Urinary bladder (tissue), 4 donors: ENCODE results near the gene PARD3. TPM values are rescaled to one million over a fixed set of nuclear protein-coding genes. Genes with fewer than 3 reads are reported as not detected.

Experiments
- DNase-seq: peaks from one replicate; pipeline ENCODE4 v3.0.0-alpha.2; 2015; ENCODE audit errors: extremely low spot score
- H3K27ac ChIP-seq: one replicate; pipeline ENCODE4 v1.5.1; 2013; ENCODE audit warnings: low read depth, mild to moderate bottlenecking, moderate library complexity
- H3K36me3 ChIP-seq: one replicate; pipeline ENCODE4 v1.6.1; 2013; ENCODE audit warnings: mild to moderate bottlenecking, moderate library complexity; ENCODE audit not compliant: insufficient read depth
- H3K4me1 ChIP-seq: one replicate; pipeline ENCODE4 v1.6.1; 2013; ENCODE audit warnings: mild to moderate bottlenecking, moderate library complexity; ENCODE audit not compliant: insufficient read depth
- H3K4me3 ChIP-seq: one replicate; pipeline ENCODE4 v1.5.1; 2013; ENCODE audit warnings: low read depth, low read length
- WGBS: extraction: QIAGEN DNeasy Blood & Tissue Kit; methylation state at CpG from one replicate; pipeline ENCODE4 v1.1.7; 2013; 5-methylcytosine and 5-hydroxymethylcytosine counted together
- polyA plus RNA-seq: library from polyadenylated mRNA; stranded (reverse); fragments of 200-250 nt; gene quantifications from one replicate; pipeline ENCODE4 v1.2.3, GENCODE V29; 2013
- total RNA-seq: library from RNA; depleted of rRNA; stranded (reverse); fragments of >200 nt; gene quantifications from one replicate; pipeline ENCODE4 v1.2.3, GENCODE V29; 2014
- donor health status: healthy with polysubstance abuse.
- donor health status: healthy.

PARD3 gene
- total and polyA plus RNA-seq, 2 donors, result 27.5 to 89.1 TPM

- no peak overlapping the region for H3K4me3 ChIP-seq
- no peaks in the 10 kb centered on the region for H3K36me3 ChIP-seq
- H3K4me1 ChIP-seq, result no peaks in the 10 kb centered on the region
- H3K27ac ChIP-seq, result no peak overlapping the region
- no peak for DNase-seq
- WGBS, result 97% methylated on average over 5 of the region's 5 CpGs
Observed at GRCh38 chr10:34506786-34507185, 308.3 kb downstream of the PARD3 start.

- WGBS, result 98% methylated on average over 2 of the region's 2 CpGs
- Histone ChIP-seq H3K27ac (no peak overlapping the region), H3K36me3 (no peaks in the 10 kb centered on the region), H3K4me1 (no peaks in the 10 kb centered on the region), H3K4me3 (no peak overlapping the region)
- no peak for DNase-seq
Observed at GRCh38 chr10:34505338-34505737, 309.8 kb downstream of the PARD3 start.

GRCh38 chr10:34504534-34504933 is 310.6 kb downstream of the PARD3 start:
- whole genome bisulfite sequencing, result 70% methylated on average over 3 of the region's 3 CpGs
- Histone ChIP-seq H3K4me1 (no peaks in the 10 kb centered on the region), H3K36me3 (no peaks in the 10 kb centered on the region), H3K4me3 (no peak overlapping the region), H3K27ac (no peak overlapping the region)
- DNase-seq, result no peak

GRCh38 chr10:34503704-34504103 is 311.4 kb downstream of the PARD3 start:
- H3K4me3 ChIP-seq, result no peak overlapping the region
- H3K4me1 ChIP-seq, result no peaks in the 10 kb centered on the region
- WGBS, result 90% methylated on average over 2 of the region's 2 CpGs
- H3K27ac ChIP-seq, result no peak overlapping the region
- H3K36me3 ChIP-seq, result no peaks in the 10 kb centered on the region
- no peak for DNase-seq

GRCh38 chr10:34499612-34500279 is 315.4 kb downstream of the PARD3 start:
- Histone ChIP-seq H3K27ac (no peak overlapping the region), H3K4me1 (no peaks in the 10 kb centered on the region), H3K4me3 (no peak overlapping the region), H3K36me3 (no peaks in the 10 kb centered on the region)
- no peak for DNase-seq
- WGBS, result 77% methylated on average over 3 of the region's 3 CpGs

- no peak overlapping the region for H3K4me3 ChIP-seq
- no peak for DNase-seq
- H3K36me3 ChIP-seq, result no peaks in the 10 kb centered on the region
- H3K4me1 ChIP-seq, result no peaks in the 10 kb centered on the region
- WGBS, result 97% methylated on average over 1 of the region's 1 CpG
- H3K27ac ChIP-seq, result no peak overlapping the region
Observed at GRCh38 chr10:34498821-34499220, 316.3 kb downstream of the PARD3 start.

GRCh38 chr10:34495938-34496337 is 319.2 kb downstream of the PARD3 start:
- 91% methylated on average over 2 of the region's 2 CpGs for WGBS
- H3K4me1 ChIP-seq, result no peaks in the 10 kb centered on the region
- H3K27ac ChIP-seq, result no peak overlapping the region
- H3K4me3 ChIP-seq, result no peak overlapping the region
- DNase-seq, result no peak
- no peaks in the 10 kb centered on the region for H3K36me3 ChIP-seq

GRCh38 chr10:34494012-34494411 is 321.1 kb downstream of the PARD3 start:
- Histone ChIP-seq H3K4me3 (no peak overlapping the region), H3K36me3 (no peaks in the 10 kb centered on the region), H3K4me1 (no peaks in the 10 kb centered on the region), H3K27ac (no peak overlapping the region)
- DNase-seq, result no peak
- 97% methylated on average over 5 of the region's 5 CpGs for WGBS

GRCh38 chr10:34492081-34492480 is 323.0 kb downstream of the PARD3 start:
- no peak overlapping the region for H3K27ac ChIP-seq
- 88% methylated on average over 7 of the region's 7 CpGs for WGBS
- H3K4me1 ChIP-seq, result no peaks in the 10 kb centered on the region
- no peak for DNase-seq
- H3K4me3 ChIP-seq, result no peak overlapping the region
- no peaks in the 10 kb centered on the region for H3K36me3 ChIP-seq

- Histone ChIP-seq H3K4me3 (no peak overlapping the region), H3K4me1 (no peaks in the 10 kb centered on the region), H3K27ac (no peak overlapping the region), H3K36me3 (no peaks in the 10 kb centered on the region)
- no peak for DNase-seq
- 70% methylated on average over 3 of the region's 3 CpGs for WGBS
Observed at GRCh38 chr10:34491678-34492077, 323.4 kb downstream of the PARD3 start.

- no peak overlapping the region for H3K4me3 ChIP-seq
- no peak for DNase-seq
- H3K27ac ChIP-seq, result no peak overlapping the region
- no peaks in the 10 kb centered on the region for H3K4me1 ChIP-seq
- 71% methylated on average over 7 of the region's 7 CpGs for WGBS
- no peaks in the 10 kb centered on the region for H3K36me3 ChIP-seq
Observed at GRCh38 chr10:34489973-34490745, 324.9 kb downstream of the PARD3 start.

- no peaks in the 10 kb centered on the region for H3K36me3 ChIP-seq
- H3K4me3 ChIP-seq, result no peak overlapping the region
- WGBS, result 84% methylated on average over 3 of the region's 3 CpGs
- no peaks in the 10 kb centered on the region for H3K4me1 ChIP-seq
- no peak overlapping the region for H3K27ac ChIP-seq
- DNase-seq, result no peak
Observed at GRCh38 chr10:34489411-34489810, 325.7 kb downstream of the PARD3 start.

- Histone ChIP-seq H3K4me1 (no peaks in the 10 kb centered on the region), H3K36me3 (no peaks in the 10 kb centered on the region), H3K27ac (no peak overlapping the region), H3K4me3 (no peak overlapping the region)
- DNase-seq, result no peak
- WGBS, result 92% methylated on average over 22 of the region's 22 CpGs
Observed at GRCh38 chr10:34488476-34489130, 326.5 kb downstream of the PARD3 start.

GRCh38 chr10:34486008-34486407 is 329.1 kb downstream of the PARD3 start:
- Histone ChIP-seq H3K27ac (no peak overlapping the region), H3K4me3 (no peak overlapping the region), H3K36me3 (no peaks in the 10 kb centered on the region), H3K4me1 (no peaks in the 10 kb centered on the region)
- 96% methylated on average over 5 of the region's 5 CpGs for WGBS
- no peak for DNase-seq
